OCI-LY7 (cell line): ENCODE data around the gene PRKAG2. TPM values are rescaled to one million over a fixed set of nuclear protein-coding genes. Genes with fewer than 3 reads are reported as not detected.

Experiments
- BruUV-seq: library from RNA; stranded (reverse); fragments of 400-500 nt; replicated peaks from 2 replicates; lab custom pipeline; 2021; lab: Mats Ljungman, UMichigan
- CTCF ChIA-PET: fragments of 300-600 bp; sonication (Branson Sonifier 250); formaldehyde crosslinking; loops from one replicate; lab custom pipeline; 2022; ENCODE audit warnings: antibody characterized with exemption; ENCODE audit not compliant: unreplicated experiment; lab: Charles Lee
- POLR2A ChIA-PET: fragments of 300-600 bp; sonication (Branson Sonifier 250); formaldehyde crosslinking; loops from one replicate; lab custom pipeline; 2022; ENCODE audit warnings: antibody characterized with exemption; lab: Charles Lee
- DNase-seq: peaks from one replicate; pipeline ENCODE4 v3.0.0-alpha.2; 2015; ENCODE audit warnings: low spot score
- H2AFZ ChIP-seq: fragments of 200-600 bp; sonication (generic), shearing (Covaris generic); 2 replicates; pipeline ENCODE4 v1.6.1; 2014; ENCODE audit warnings: mild to moderate bottlenecking, antibody characterized with exemption, low read length, moderate library complexity
- H3K27ac ChIP-seq: fragments of 200-600 bp; sonication (generic); 2 replicates; pipeline ENCODE4 v1.5.1; 2014; ENCODE audit warnings: mixed run types, low read depth, mild to moderate bottlenecking, moderate library complexity, low read length, inconsistent platforms; ENCODE audit not compliant: poor library complexity, severe bottlenecking
- H3K36me3 ChIP-seq: fragments of 200-600 bp; sonication (generic); 2 replicates; pipeline ENCODE4 v1.6.1; 2014; ENCODE audit warnings: mild to moderate bottlenecking, antibody characterized with exemption, low read length, moderate library complexity, mixed read lengths; ENCODE audit not compliant: insufficient read depth
- H3K4me1 ChIP-seq: fragments of 200-600 bp; sonication (generic); 2 replicates; pipeline ENCODE4 v1.5.1; 2014; ENCODE audit warnings: mild to moderate bottlenecking, low read length; ENCODE audit not compliant: insufficient read depth, poor library complexity, severe bottlenecking
- H3K4me2 ChIP-seq: fragments of 200-600 bp; sonication (generic); 2 replicates; pipeline ENCODE4 v1.6.1; 2014; ENCODE audit warnings: mild to moderate bottlenecking, low read length
- H3K4me3 ChIP-seq: fragments of 200-600 bp; sonication (generic); 2 replicates; pipeline ENCODE4 v1.5.1; 2014; ENCODE audit warnings: mild to moderate bottlenecking, low read depth, low read length; ENCODE audit not compliant: poor library complexity, severe bottlenecking
- H3K79me2 ChIP-seq: fragments of 200-600 bp; sonication (generic); 2 replicates; pipeline ENCODE4 v1.6.1; 2016; ENCODE audit warnings: low read depth, mild to moderate bottlenecking, low read length, moderate library complexity, mixed read lengths; ENCODE audit not compliant: insufficient read depth
- H3K9me2 ChIP-seq: fragments of 200-600 bp; sonication (generic); 2 replicates; pipeline ENCODE4 v1.6.1; 2016; ENCODE audit warnings: mild to moderate bottlenecking, low read length, mixed read lengths; ENCODE audit not compliant: insufficient read depth
- H3K9me3 ChIP-seq: fragments of 200-600 bp; sonication (generic); 2 replicates; pipeline ENCODE4 v1.6.1; 2014; ENCODE audit warnings: mild to moderate bottlenecking, mixed run types, low read length, mixed read lengths
- H4K20me1 ChIP-seq: fragments of 200-600 bp; sonication (generic); 2 replicates; pipeline ENCODE4 v1.6.1; 2014; ENCODE audit warnings: mild to moderate bottlenecking, antibody characterized with exemption, low read length, moderate library complexity, mixed read lengths; ENCODE audit not compliant: insufficient read depth
- EZH2phosphoT487 ChIP-seq: fragments of 200-600 bp; sonication (generic); IDR thresholded peaks from 2 replicates; pipeline ENCODE4 v1.6.1; 2018; ENCODE audit warnings: low read depth, borderline replicate concordance, mild to moderate bottlenecking, mixed run types, antibody characterized with exemption, low read length, moderate library complexity, mixed read lengths
- intact Hi-C: fragments of 100-400 bp; cut with micrococcal nuclease; formaldehyde crosslinking; loops from one replicate; pipeline ENCODE4 v1.10.0; 2022; ENCODE audit not compliant: unreplicated experiment
- total RNA-seq, 2 experiments: library from RNA; depleted of rRNA in 1 of 2; stranded (reverse); fragments of >200 nt in 1 of 2; shearing (Covaris generic) in 1 of 2; gene quantifications; 2 replicates each; pipeline ENCODE4 v1.2.3, GENCODE V29; 2014 to 2022
- TF ChIP-seq, protein P1 (sequence below): fragments of 200-600 bp; sonication (generic); conservative IDR thresholded peaks from 2 replicates; pipeline ENCODE4 v1.5.1; 2014; ENCODE audit warnings: mild to moderate bottlenecking, antibody characterized with exemption, low read length, moderate library complexity, mixed read lengths

The PRKAG2 gene
- total RNA-seq, 2 experiments from 2014 or later, result 1.2 to 5.1 TPM

DNA sequence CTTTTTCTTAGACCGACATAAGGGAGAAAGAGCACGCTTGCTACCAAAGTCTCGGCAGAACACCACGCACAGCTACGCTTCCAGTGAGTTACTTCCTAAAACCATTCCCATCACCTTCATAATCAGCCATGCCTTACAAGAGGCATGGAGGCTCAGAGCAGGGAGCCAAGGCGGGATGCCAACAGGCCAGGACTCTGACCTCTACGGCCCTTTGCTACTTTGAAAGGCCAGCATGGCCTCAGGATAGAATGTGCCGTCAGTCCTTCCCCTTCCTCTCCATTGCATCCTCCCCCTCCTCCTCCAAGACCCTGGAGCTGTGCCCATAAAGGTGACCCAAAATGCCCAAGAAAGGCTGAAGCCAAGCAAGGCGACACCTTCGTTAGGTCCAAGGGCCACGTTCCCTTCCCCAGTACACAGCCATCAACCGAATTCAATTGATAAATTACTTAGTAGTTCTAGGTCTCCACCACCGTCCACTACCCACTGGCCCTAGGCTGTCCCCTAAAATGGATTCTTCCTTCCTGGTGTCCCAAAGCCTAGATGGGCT, 5.7 kb downstream of the PRKAG2 start:
- no peaks in the 10 kb centered on the region for H3K79me2 ChIP-seq
- H3K4me3 ChIP-seq, result no peak overlapping the region
- H3K36me3 ChIP-seq, result no peaks in the 10 kb centered on the region
- no peaks in the 10 kb centered on the region for H3K9me2 ChIP-seq
- H3K4me2 ChIP-seq, result no peak overlapping the region
- H2AFZ ChIP-seq, result no peak overlapping the region
- DNase-seq, result no peak
- no peaks in the 10 kb centered on the region for H3K4me1 ChIP-seq
- intact Hi-C loops, result no loop called here
- ChIA-PET CTCF (no interaction called here), POLR2A (no interaction called here)
- TF ChIP-seq, protein P1, sequence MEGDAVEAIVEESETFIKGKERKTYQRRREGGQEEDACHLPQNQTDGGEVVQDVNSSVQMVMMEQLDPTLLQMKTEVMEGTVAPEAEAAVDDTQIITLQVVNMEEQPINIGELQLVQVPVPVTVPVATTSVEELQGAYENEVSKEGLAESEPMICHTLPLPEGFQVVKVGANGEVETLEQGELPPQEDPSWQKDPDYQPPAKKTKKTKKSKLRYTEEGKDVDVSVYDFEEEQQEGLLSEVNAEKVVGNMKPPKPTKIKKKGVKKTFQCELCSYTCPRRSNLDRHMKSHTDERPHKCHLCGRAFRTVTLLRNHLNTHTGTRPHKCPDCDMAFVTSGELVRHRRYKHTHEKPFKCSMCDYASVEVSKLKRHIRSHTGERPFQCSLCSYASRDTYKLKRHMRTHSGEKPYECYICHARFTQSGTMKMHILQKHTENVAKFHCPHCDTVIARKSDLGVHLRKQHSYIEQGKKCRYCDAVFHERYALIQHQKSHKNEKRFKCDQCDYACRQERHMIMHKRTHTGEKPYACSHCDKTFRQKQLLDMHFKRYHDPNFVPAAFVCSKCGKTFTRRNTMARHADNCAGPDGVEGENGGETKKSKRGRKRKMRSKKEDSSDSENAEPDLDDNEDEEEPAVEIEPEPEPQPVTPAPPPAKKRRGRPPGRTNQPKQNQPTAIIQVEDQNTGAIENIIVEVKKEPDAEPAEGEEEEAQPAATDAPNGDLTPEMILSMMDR, result no peak
- TF ChIP-seq EZH2phosphoT487, result no peak
- BruUV-seq, result no TSS peak
- H4K20me1 ChIP-seq, result no peaks in the 10 kb centered on the region
- H3K9me3 ChIP-seq, result no peaks in the 10 kb centered on the region
- H3K27ac ChIP-seq, result no peak overlapping the region

DNA sequence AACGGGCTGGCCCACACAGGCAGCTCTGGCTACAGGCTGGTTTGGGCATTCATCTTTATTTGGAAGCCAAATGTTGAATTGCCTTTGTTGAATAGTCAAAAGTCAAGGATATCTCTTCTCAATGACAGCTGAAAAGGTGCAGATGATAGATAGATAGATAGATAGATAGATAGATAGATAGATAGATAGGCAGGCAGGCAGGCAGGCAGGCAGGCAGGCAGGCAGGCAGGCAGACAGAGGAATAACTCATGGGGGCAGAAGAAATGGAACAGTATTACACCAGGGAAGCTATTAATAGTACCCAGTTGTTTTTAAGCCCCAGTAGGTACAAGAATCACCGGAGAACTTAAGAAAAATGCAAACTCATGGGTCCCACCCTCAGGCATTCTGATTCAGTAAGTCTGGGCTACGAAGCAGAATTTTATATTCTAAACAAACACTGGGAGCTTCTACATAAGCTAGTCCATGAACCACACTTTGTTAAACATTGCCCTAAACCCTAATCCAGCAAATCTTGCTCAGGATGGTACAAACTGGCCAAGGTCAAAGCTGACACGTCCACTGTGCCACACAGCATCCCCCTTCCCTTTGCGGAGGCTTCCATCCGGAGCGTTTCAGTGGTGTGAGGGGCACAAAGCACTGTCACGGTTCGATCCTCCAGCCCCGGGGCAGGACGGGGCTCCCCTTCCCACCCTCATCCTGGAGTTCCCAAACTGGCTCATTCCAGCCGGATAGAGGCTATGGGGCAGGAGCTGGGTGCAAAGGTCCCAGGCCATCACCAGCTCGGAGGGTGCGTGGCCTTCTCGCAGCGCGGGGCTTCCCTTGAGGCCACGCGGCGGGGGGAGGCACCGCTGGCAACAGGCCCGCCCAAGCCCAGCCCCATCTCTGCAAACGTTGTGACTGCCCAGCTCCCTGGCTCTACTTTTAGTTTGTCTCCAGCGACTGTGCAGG, 6.7 kb downstream of the PRKAG2 start:
- intact Hi-C loops, result loop anchor here (10.0 kb wide), 1 partner anchor 165 kb away; no protein-coding TSS in a partner anchor
- no peaks in the 10 kb centered on the region for H3K4me1 ChIP-seq
- BruUV-seq, result no TSS peak
- H3K4me3 ChIP-seq, result no peak overlapping the region
- H3K4me2 ChIP-seq, result no peak overlapping the region
- ChIA-PET CTCF (no interaction called here), POLR2A (interaction anchor here (0.6 kb wide), 1 partner anchor 31 kb away, joined by 3 read pairs; no protein-coding TSS in a partner anchor)
- no peak for TF ChIP-seq EZH2phosphoT487
- TF ChIP-seq, protein P1, result no peak
- no peak overlapping the region for H2AFZ ChIP-seq
- no peaks in the 10 kb centered on the region for H3K36me3 ChIP-seq
- no peak for DNase-seq
- H3K79me2 ChIP-seq, result no peaks in the 10 kb centered on the region
- H3K9me3 ChIP-seq, result no peaks in the 10 kb centered on the region
- no peak overlapping the region for H3K27ac ChIP-seq
- no peaks in the 10 kb centered on the region for H3K9me2 ChIP-seq
- no peaks in the 10 kb centered on the region for H4K20me1 ChIP-seq
